Umbilical cord (tissue), 2 donors: ENCODE measurements around the gene CHRND. TPM values are rescaled to one million over a fixed set of nuclear protein-coding genes. Genes with fewer than 3 reads are reported as not detected.
A peak's percentile ranks its signal among the peaks of the same experiment; 100 is the strongest.

ENCODE experiments used
- DNase-seq: peaks from one replicate; pipeline ENCODE4 v3.0.0-alpha.2; 2015; ENCODE audit warnings: low spot score
- total RNA-seq: library from RNA; depleted of rRNA; stranded (reverse); fragments of >200 nt; gene quantifications from one replicate; pipeline ENCODE4 v1.2.3, GENCODE V29; 2014; ENCODE audit warnings: low replicate concordance; ENCODE audit not compliant: insufficient read depth

The CHRND gene
- 1.7 TPM for total RNA-seq

DNA sequence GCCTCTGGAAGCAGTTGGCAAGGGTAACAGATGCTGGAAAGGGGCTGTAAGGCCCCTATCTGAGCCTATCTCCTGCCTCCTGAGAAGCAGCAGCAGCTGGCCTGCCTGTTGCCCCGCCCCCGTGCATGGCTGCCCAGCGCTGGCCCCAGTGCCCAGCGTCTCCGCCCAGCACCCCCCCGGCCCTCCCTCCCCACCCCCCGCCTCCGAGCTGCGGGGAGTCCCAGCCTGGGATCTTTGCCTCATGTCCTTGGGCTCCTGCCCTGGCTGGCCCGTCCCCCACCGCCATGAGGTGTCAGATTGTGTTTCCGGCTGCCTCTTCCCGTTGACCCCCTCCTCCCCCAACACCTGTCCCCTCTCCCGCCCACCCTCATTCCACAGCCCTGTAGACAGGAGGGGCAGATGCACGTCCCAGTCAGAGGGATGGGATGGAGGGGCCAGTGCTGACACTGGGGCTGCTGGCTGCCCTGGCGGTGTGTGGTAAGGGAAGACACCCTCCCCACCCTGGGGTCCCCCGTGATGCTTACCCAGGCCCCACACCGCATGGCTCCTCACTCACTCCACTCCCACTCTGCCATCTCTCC is at the start of gene CHRND:
TSS of gene CHRND (plus strand) at position 370 of the 581 bp plus-strand sequence. CDS start at position 426, 56 bp downstream.
- DNase-seq: peak; percentile 64

GRCh38 chr2:232476791-232477190 is 49.2 kb upstream of the CHRND start:
- no peak for DNase-seq

- no peak for DNase-seq
Observed at GRCh38 chr2:232477751-232478510, 48.0 kb upstream of the CHRND start.

GRCh38 chr2:232478571-232479340 is 47.2 kb upstream of the CHRND start:
- DNase-seq: no peak

DNA sequence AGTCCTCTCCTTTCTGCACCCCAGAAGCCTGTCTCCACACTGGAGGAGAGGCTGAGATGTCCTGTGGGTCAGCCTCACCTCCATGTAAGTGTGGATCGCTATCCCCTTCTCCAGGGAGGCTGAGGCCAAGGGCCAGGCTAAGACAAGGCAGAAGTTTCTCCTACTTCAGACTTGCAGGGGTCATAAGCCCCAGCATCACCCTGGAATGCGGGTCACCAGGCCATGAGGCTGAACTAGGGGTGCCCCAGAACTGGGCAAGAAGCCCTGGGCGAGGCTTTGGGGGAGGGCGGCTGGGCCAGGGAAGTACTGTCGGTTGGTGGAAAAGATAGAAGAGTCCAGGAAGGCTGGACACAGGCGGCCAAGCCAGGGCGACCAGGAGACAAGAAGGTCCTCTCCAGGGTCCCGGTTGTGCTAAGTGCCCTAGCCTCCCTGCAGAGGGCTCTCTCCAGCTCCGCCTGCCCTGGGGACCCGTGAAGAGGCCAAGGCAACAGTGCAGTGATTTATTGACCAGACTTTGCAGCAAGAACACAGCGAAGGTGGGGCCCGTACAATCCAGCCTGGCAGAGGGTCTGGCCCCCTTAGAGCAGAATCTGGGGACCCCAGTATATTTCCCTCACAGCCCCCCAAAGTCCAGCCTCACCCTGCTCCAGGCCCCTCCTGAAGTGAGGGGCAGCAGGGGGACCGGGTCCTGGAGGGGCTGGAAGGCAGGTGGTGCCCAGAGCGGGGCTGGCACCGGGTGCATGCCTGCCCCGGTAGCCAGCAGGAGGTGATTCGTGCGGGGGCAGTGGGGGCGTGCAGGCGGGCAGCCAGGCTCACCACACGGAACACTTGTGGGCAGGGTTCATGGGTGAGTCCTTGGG is 46.4 kb upstream of the CHRND start:
- no peak for DNase-seq

DNA sequence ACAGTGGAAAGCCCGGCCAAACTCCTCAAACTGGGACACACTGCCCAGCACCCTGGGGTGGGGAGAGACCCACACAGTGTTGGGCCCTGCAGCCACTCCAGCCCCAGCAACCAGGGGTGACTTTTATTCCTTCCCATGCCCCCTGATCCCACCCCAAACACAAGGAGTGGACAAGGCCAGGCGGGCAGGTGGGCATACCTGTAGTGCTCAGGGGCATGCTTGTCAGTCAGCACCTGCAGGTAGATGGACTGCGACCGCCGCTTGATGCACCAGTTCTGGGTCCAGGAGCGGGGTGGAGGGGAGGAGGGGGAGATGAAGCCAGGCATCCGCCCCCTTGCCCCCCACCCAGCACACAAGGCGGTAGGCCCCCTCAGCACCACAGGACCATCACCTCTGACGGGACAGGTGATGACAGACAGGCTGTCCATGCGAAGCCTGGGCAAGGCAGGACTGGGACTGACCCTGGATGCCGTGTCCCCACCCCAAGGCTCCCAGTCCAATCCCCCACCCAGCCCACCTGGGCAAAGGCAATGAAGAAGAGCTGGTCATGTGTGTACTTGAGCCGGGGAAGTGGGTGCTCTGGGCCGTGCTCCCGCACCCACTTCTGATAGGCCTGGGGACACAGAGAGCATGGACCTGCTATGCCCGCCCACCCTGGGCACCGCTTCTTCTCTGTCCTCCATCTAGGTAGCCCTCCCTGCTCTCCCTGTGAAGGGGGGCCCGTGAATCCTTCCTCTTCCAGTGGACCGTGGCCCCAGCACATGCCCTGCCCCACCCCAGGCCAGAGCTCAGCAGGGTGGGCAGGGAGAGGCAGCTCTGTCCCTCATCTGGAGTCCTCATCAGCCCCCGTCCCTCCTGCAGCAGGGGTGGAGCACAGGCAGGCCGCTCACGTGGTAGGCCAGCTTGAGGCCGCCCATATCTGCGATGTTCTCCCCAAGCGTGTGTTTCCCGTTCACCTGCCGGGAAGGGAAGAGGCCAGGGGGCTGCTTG is 45.5 kb upstream of the CHRND start:
- DNase-seq: no peak

- DNase-seq: no peak
Observed at GRCh38 chr2:232481322-232482140, 44.4 kb upstream of the CHRND start.

GRCh38 chr2:232482301-232483238 is 43.4 kb upstream of the CHRND start:
- DNase-seq: no peak

DNA sequence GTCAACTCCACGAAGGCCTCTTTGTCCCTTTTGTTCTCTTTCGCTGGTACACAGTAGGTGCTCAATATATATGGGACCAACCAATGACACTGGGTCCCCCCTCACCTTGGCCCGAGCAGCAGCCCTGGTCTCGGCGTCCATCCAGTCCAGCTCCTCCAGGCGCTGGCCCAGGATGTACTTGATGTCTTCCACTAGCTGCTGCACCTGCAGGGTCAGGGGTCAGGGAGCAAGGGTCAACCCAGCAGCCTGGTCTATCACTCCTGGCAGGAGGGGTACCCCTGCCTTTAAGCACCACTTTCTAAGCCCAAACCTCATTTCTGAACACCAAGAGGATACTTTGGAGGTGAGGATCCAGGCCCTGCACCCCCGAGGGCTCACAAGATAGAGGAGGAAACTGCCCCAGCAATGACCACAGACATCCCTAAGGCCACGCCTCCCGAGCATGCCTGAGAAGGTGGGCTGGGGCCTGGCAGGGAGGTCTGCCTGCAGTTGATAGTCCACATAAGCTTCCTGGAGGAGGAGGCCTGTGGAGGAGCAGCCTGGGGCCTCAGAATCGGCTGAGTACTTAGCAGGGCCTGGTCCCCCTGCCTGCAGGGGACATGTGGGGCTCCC is 42.5 kb upstream of the CHRND start:
- DNase-seq: no peak

DNA sequence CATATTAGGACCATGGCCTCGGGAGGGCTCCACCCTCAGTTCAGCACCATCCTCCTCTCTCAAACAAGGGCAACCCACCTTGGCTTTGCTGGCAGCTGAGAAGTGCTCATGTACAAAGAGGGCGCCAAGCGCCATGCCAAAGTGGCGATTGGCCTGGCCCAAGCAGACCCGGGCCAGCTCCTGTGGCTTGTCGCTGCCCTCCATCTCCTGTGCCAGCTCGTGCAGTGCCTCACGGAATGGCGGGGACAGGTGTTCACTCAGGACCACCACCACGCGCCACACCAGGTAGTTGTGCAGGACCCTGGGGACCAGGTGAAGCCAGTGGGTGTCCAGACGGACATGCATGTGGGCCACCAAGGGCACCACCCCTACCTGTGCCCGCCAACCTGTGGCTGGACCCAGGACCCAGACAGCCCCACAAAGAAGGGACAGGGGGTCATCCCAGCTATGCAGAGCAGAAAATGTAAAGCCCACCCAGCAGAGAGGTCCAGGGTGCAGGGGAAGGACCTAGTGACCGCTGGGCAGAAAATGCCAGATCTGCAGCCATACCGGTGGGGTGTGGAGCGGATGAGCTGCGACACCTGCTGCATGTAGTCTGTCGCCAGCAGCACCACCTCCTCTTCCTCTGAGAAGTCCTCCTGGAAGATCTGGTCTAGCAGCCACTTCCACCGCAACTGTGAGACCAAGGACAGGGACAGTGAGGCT is 41.9 kb upstream of the CHRND start:
- no peak for DNase-seq

GRCh38 chr2:232484628-232485347 is 41.2 kb upstream of the CHRND start:
- DNase-seq: no peak

GRCh38 chr2:232485348-232485756 is 40.6 kb upstream of the CHRND start:
- no peak for DNase-seq

- no peak for DNase-seq
Observed at GRCh38 chr2:232485757-232486557, 40.0 kb upstream of the CHRND start.

DNA sequence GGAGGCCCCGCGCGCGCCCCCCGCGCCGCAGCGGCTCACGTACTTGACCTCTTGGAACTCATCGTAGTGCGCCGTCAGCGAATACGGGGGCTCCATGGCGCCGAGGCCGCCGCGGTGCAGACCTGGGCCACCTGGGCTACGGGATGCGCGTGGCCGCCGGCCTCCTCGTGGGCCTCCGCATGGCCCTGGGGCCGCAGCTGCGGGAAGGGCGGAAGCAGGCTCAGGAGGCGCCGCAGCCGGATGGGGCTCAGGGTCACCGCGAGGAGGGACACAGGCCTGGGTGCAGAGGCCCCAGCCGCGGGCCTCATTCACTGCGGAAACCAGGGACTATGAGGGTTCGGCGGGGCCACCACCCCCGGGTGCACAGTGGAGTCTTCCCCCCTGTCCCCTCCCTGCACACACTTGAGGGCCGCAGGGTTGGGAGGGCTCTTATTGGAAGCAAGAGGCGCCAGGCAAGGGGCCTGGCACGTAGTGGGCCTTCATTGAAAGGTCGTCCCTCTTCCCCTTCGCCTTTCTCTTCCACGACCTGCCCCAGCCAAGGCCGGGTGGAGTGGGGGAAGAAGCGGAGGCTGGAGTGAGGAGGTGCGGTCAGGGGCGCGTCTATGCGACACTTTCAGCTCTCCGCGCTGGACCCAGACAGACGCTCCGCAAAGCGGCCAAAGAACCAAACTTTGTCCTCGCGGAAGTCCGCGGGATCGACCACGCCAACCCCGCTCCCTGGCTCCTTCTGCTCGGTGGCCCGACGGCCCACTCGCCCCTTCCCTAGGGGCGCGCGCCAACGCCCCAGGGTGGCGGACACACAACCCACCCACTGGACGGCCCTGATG is 39.2 kb upstream of the CHRND start:
- no peak for DNase-seq
